GM12891 (cell line): ENCODE measurements around the gene LIPC.

Experiments
- DNase-seq: peaks from one replicate; pipeline ENCODE4 v3.0.0; 2011; ENCODE audit warnings: low spot score; ENCODE audit not compliant: insufficient read length
- FAIRE-seq: peaks from 2 replicates; lab custom pipeline; 2011; peaks lifted over from hg19 to GRCh38; lab: Jason Lieb, UNC
- PAX5 ChIP-seq: IDR thresholded peaks from 2 replicates; pipeline ENCODE4 v1.6.1; 2011; ENCODE audit warnings: low read length, moderate library complexity, mild to moderate bottlenecking; ENCODE audit not compliant: insufficient read depth, severe bottlenecking
- POLR2A ChIP-seq: IDR thresholded peaks from 2 replicates; pipeline ENCODE4 v1.6.1; 2011; ENCODE audit warnings: low read depth, low read length, control low read depth
- POLR2AphosphoS5 ChIP-seq: IDR thresholded peaks from 2 replicates; pipeline ENCODE4 v1.6.1; 2011; ENCODE audit warnings: low read depth, low read length, control low read depth
- POU2F2 ChIP-seq: IDR thresholded peaks from 2 replicates; pipeline ENCODE4 v1.6.1; 2011; ENCODE audit warnings: low read depth, mild to moderate bottlenecking, control low read depth, low read length, moderate library complexity
- SPI1 ChIP-seq: IDR thresholded peaks from 2 replicates; pipeline ENCODE4 v1.6.1; 2011; ENCODE audit warnings: low read depth, low read length, control low read depth
- TAF1 ChIP-seq: IDR thresholded peaks from 2 replicates; pipeline ENCODE4 v1.6.1; 2011; ENCODE audit warnings: low read depth, low read length, control low read depth

LIPC gene

DNA sequence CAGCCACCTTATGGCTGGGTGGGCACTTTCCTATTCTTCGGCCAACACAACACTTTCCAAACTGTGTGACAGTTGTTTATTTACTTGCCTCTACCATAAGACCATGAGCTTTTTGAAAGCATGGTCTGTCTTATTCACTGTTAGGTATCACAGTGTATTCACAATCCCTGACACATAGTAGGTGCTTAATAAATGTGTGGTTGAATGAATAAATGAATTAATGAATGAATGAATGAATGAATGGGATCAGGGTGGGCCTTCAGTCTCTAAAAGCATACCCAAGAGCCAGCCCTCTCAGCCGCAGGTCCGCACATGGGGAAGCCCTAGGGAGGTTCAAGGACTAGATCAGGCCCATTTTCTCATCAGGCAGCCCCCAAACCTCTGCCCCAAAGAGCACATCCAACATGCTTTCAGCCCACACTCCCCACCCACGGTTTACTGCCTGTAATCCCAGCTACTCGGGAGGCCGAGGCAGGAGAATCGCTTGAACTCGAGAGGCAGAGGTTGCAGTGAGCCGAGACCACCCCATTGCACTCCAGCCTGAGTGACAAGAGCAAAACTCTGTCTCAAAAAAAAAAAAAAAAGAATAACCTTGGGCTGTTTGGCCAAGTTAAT lies 95.9 kb downstream of the LIPC start:
- FAIRE-seq = no peak
- TF ChIP-seq PAX5 (no peak), SPI1 (no peak), POLR2A (no peak), POLR2AphosphoS5 (no peak), TAF1 (no peak)

DNA sequence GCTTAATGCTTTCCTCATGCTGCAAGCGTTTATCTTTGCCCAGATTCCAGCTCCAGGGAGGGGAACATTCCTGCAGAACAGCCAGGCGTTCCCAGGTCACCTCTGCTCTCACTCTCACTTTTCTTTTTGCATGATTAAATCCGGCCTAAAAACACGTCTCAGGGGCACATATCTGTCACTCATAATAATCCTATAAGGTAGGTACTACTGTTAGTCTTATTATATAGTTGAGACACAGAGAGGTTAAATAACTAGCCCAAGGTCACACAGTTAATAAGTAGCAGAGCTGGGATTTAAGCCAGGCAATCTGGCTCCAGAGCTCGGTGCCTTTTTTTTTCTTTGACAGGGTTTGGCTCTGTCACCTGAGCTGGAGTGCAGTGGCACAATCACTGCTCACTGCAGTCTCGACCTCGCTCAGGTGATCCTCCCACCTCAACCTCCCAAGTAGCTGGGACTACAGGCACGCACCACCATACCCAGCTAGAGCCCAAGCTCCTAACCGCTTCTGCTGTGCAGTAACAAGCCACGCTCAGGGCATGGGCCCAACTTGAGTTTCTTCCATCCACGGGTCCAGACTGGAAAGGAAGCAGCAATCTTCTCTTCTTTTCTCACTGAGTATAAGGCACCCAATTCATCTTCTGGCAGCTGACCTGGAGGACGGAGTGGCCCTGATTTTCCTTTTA lies 96.5 kb downstream of the LIPC start:
- no peak for FAIRE-seq
- DNase-seq = no peak
- TF ChIP-seq POLR2A (no peak), POLR2AphosphoS5 (no peak), SPI1 (no peak), TAF1 (no peak), PAX5 (no peak), POU2F2 (no peak)

More for the DNA sequence above, 95.9 kb downstream of the LIPC start:
- no peak for DNase-seq

GRCh38 chr15:58529041-58529440 lies 97.2 kb downstream of the LIPC start:
- no peak for TF ChIP-seq POU2F2
- no peak for TF ChIP-seq POLR2AphosphoS5
- TF ChIP-seq TAF1 = no peak
- no peak for TF ChIP-seq PAX5
- no peak for TF ChIP-seq POLR2A
- FAIRE-seq = no peak
- DNase-seq = no peak

- DNase-seq = no peak
- no peak for FAIRE-seq
- TF ChIP-seq SPI1 (no peak), POU2F2 (no peak), TAF1 (no peak), POLR2AphosphoS5 (no peak), PAX5 (no peak)
These were observed 98.3 kb downstream of the LIPC start for GRCh38 chr15:58530056-58530590.

GRCh38 chr15:58532126-58532525 lies 100.3 kb downstream of the LIPC start:
- TF ChIP-seq PAX5 = no peak
- no peak for TF ChIP-seq POLR2AphosphoS5
- TF ChIP-seq SPI1 = no peak
- TF ChIP-seq POLR2A = no peak
- TF ChIP-seq TAF1 = no peak
- TF ChIP-seq POU2F2 = no peak
- no peak for DNase-seq

DNA sequence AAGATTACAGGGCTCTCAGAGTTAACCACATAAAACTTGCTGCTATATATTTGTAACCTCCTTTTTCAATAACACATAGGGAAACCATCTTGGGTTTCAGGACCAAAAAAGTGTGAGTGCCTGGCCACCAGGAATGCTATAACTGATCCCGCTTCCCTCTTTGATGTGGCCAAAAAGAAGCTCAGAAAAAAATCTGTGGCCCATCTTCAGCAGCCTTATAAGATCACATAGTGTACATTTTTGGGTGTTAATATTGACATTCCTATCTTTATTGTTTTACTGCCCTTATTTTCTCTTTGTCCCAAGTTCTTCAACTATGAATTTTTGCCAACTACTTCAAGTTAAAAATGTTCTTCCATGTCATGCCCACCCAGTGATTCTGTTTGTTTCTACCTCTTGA lies 102.8 kb downstream of the LIPC start:
- TF ChIP-seq POLR2A = no peak
- no peak for DNase-seq
- no peak for FAIRE-seq

More at GRCh38 chr15:58532126-58532525, 100.3 kb downstream of the LIPC start:
- FAIRE-seq = no peak

GRCh38 chr15:58535337-58535736 lies 103.5 kb downstream of the LIPC start:
- no peak for TF ChIP-seq POU2F2
- no peak for TF ChIP-seq TAF1
- no peak for TF ChIP-seq SPI1
- no peak for TF ChIP-seq POLR2A
- FAIRE-seq (no peak), DNase-seq (no peak)

DNA sequence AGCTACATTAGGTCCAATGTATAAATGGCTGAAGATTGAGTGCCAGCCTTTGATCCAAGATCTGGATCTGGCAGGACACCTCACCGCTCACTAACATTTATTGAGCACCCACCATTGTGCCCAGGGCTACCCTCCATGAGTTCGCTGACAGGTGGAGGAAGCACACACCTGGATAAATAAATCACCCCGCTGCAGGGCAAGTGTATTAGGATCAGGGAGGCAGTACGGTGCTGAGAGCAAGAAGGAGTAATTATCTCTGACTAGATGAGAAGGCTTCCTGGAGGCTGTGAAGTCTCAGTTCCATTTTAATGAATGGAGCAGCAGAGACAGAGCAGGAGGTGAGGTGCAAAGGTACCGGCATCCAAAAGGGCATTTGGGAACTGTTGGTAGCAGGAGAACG lies 104.1 kb downstream of the LIPC start:
- no peak for TF ChIP-seq POU2F2
- no peak for TF ChIP-seq TAF1
- TF ChIP-seq SPI1 = no peak
- no peak for TF ChIP-seq POLR2AphosphoS5
- TF ChIP-seq POLR2A = no peak
- no peak for TF ChIP-seq PAX5
- DNase-seq (no peak), FAIRE-seq (no peak)

DNA sequence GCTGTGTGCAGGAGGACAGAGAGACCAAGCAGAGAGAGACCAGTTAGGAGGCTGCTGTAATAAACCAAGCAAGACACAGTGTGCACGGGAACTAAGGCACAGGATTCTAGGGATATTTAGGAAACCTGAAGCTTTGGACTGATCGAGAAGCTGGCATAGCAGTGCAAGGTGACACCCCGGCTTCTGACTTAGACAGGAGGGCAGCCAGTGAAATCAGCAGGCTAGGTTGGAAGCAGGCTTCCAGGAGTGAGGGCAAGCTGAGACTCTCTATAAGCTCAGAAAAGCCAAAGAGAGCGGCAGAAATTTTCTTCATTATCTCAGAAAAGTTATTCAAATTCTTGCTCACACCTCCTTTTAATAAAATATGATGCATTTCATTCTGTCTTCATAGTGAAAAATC lies 104.6 kb downstream of the LIPC start:
- no peak for DNase-seq
- TF ChIP-seq TAF1 = no peak
- no peak for TF ChIP-seq POLR2AphosphoS5
- no peak for TF ChIP-seq SPI1
- no peak for TF ChIP-seq PAX5
- no peak for TF ChIP-seq POU2F2
- TF ChIP-seq POLR2A = no peak
- no peak for FAIRE-seq

GRCh38 chr15:58537033-58537432 lies 105.2 kb downstream of the LIPC start:
- FAIRE-seq = no peak
- TF ChIP-seq POU2F2 (no peak), POLR2AphosphoS5 (no peak), TAF1 (no peak), POLR2A (no peak), SPI1 (no peak), PAX5 (no peak)
- DNase-seq = no peak
